Body of pancreas (tissue), 4 donors: ENCODE results near the gene ZC3H12D. TPM values are rescaled to one million over a fixed set of nuclear protein-coding genes. Genes with fewer than 3 reads are reported as not detected.

Experiments
- ATAC-seq: fragments of 150-250 bp; one replicate; pipeline ENCODE4 v1.9.1; 2016
- DNase-seq, 4 donors: peaks; one replicate each; pipeline ENCODE4 v3.0.0-alpha.2; 2019
- H3K27ac ChIP-seq, 4 donors: fragments of 200-600 bp; sonication (generic); 1 replicate in 3 of 4; 2 replicates in 1 of 4; pipeline versions ENCODE4 v1.5.1 to v1.6.1; 2016 to 2019; ENCODE audit warnings: mild to moderate bottlenecking in 1 of 4, mixed read lengths in 1 of 4, moderate library complexity in 1 of 4
- H3K27me3 ChIP-seq, 2 donors: fragments of 200-600 bp; sonication (generic); one replicate each; pipeline ENCODE4 v1.6.0; 2016; ENCODE audit warnings: mild to moderate bottlenecking in 1 of 2
- H3K36me3 ChIP-seq, 2 donors: fragments of 200-600 bp; sonication (generic); replicated peaks in 1 of 2; 2 replicates each; pipeline ENCODE4 v1.5.1; 2016; ENCODE audit warnings: low read depth in 2 of 2; ENCODE audit not compliant: insufficient read depth in 1 of 2
- H3K4me1 ChIP-seq: fragments of 200-600 bp; sonication (generic); one replicate; pipeline ENCODE4 v1.6.0; 2016
- H3K4me3 ChIP-seq, 2 donors: fragments of 200-600 bp; sonication (generic); 1 replicate in 1 of 2; 2 replicates in 1 of 2; pipeline ENCODE4 v1.5.1; 2016 to 2019
- H3K9me3 ChIP-seq, 3 donors: fragments of 200-600 bp; sonication (generic); 1 replicate in 2 of 3; 2 replicates in 1 of 3; pipeline ENCODE4 v1.5.1; 2016
- POLR2A ChIP-seq, 3 donors: fragments of 450-650 bp; IDR thresholded peaks; one replicate each; pipeline ENCODE4 v1.6.1; 2016; ENCODE audit warnings: antibody characterized with exemption in 3 of 3, mild to moderate bottlenecking in 2 of 3
- WGBS, 2 donors: methylation state at CpG; one replicate each; pipeline ENCODE4 v1.1.5; 2017; 5-methylcytosine and 5-hydroxymethylcytosine counted together
- intact Hi-C: fragments of 100-400 bp; cut with DNase I; formaldehyde crosslinking; loops from one replicate; pipeline ENCODE4 v1.15.1; 2023
- total RNA-seq, 2 donors: library from RNA; depleted of rRNA; stranded (reverse); fragments of >200 nt; gene quantifications; one replicate each; pipeline ENCODE4 v1.1.0, GENCODE V29; 2016
- TF ChIP-seq, protein P1 (sequence below), 7 experiments: fragments of 450-650 bp in 4 of 7; fragments of 200-600 bp in 3 of 7; sonication (generic) in 3 of 7; IDR thresholded peaks; one replicate each; pipeline ENCODE4 v1.5.1; 2016 to 2019; ENCODE audit warnings: antibody characterized with exemption in 7 of 7

The ZC3H12D gene
- total RNA-seq, 2 donors from 2014 or later = 0.52 to 2.6 TPM

- DNase-seq (no peak), ATAC-seq (no peak)
- Histone ChIP-seq H3K9me3 (no peaks in the 10 kb centered on the region), H3K27me3 (no peaks in the 10 kb centered on the region), H3K36me3 (no peaks in the 10 kb centered on the region), H3K27ac (peak overlapping the region; percentile 47 to 72 (median 66)), H3K4me1 (peaks cover 44% of the 10 kb centered on the region), H3K4me3 (no peak overlapping the region)
- no peak for TF ChIP-seq POLR2A (IDR thresholded peaks at IDR 0.05)
- TF ChIP-seq, protein P1, sequence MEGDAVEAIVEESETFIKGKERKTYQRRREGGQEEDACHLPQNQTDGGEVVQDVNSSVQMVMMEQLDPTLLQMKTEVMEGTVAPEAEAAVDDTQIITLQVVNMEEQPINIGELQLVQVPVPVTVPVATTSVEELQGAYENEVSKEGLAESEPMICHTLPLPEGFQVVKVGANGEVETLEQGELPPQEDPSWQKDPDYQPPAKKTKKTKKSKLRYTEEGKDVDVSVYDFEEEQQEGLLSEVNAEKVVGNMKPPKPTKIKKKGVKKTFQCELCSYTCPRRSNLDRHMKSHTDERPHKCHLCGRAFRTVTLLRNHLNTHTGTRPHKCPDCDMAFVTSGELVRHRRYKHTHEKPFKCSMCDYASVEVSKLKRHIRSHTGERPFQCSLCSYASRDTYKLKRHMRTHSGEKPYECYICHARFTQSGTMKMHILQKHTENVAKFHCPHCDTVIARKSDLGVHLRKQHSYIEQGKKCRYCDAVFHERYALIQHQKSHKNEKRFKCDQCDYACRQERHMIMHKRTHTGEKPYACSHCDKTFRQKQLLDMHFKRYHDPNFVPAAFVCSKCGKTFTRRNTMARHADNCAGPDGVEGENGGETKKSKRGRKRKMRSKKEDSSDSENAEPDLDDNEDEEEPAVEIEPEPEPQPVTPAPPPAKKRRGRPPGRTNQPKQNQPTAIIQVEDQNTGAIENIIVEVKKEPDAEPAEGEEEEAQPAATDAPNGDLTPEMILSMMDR (IDR thresholded peaks at IDR 0.05) = no peak
- intact Hi-C loops = no loop called here
- WGBS, 2 donors = 78 to 86% methylated on average over 9 to 11 of the region's 11 CpGs
Observed at GRCh38 chr6:149455031-149455732, 29.6 kb downstream of the ZC3H12D start.

DNA sequence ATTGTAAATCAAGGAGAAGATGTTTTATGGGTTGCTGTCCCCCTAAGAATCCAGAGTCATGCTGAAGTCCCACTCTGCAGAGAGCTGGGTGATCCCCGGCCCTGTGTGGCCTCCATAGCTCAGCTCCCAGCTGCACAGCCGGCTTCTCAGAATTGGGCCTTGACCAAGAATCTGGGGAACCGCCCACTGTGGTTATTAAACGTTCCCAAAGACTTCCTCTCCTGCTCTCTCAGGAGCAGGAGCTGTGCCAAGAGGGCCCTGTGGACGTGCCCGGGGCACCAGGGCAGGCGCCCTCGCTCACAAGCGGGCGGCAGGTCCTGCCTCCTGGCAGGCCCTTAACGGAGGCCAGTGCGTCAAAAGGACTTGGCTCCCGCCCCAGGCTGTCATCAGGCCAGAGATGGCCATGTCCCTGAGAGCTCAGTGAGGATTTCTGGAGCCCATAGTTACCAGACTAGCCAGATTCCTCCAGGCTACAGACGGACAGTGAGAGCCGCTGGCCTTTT lies 30.4 kb downstream of the ZC3H12D start:
- 5 to 10% methylated on average over 2 to 15 of the region's 15 CpGs for WGBS, 2 donors
- peak; percentile 96 for ATAC-seq
- intact Hi-C loops = no loop called here
- no peak overlapping the region for H3K4me3 ChIP-seq
- H3K27ac ChIP-seq = peak overlapping the region; percentile 47 to 72 (median 66)
- peaks cover 44% of the 10 kb centered on the region for H3K4me1 ChIP-seq
- no peaks in the 10 kb centered on the region for H3K9me3 ChIP-seq
- DNase-seq = peak; percentile 96 to 100 (median 98)
- no peaks in the 10 kb centered on the region for H3K36me3 ChIP-seq
- H3K27me3 ChIP-seq = no peaks in the 10 kb centered on the region
- TF ChIP-seq, protein P1 (IDR thresholded peaks at IDR 0.05) = no peak
- peak in 1 of 3 donors; percentile 4 for TF ChIP-seq POLR2A (IDR thresholded peaks at IDR 0.05)

GRCh38 chr6:149453597-149454345 lies 31.0 kb downstream of the ZC3H12D start:
- TF ChIP-seq, protein P1 (IDR thresholded peaks at IDR 0.05) = no peak
- no peak for TF ChIP-seq POLR2A (IDR thresholded peaks at IDR 0.05)
- Histone ChIP-seq H3K4me3 (no peak overlapping the region), H3K27ac (peak overlapping the region; percentile 3 to 72 (median 66)), H3K27me3 (no peaks in the 10 kb centered on the region), H3K9me3 (no peaks in the 10 kb centered on the region), H3K4me1 (peaks cover 44% of the 10 kb centered on the region), H3K36me3 (no peaks in the 10 kb centered on the region)
- DNase-seq (no peak), ATAC-seq (no peak)
- intact Hi-C loops = no loop called here
- WGBS, 2 donors = 75 to 77% methylated on average over 6 of the region's 6 CpGs

DNA sequence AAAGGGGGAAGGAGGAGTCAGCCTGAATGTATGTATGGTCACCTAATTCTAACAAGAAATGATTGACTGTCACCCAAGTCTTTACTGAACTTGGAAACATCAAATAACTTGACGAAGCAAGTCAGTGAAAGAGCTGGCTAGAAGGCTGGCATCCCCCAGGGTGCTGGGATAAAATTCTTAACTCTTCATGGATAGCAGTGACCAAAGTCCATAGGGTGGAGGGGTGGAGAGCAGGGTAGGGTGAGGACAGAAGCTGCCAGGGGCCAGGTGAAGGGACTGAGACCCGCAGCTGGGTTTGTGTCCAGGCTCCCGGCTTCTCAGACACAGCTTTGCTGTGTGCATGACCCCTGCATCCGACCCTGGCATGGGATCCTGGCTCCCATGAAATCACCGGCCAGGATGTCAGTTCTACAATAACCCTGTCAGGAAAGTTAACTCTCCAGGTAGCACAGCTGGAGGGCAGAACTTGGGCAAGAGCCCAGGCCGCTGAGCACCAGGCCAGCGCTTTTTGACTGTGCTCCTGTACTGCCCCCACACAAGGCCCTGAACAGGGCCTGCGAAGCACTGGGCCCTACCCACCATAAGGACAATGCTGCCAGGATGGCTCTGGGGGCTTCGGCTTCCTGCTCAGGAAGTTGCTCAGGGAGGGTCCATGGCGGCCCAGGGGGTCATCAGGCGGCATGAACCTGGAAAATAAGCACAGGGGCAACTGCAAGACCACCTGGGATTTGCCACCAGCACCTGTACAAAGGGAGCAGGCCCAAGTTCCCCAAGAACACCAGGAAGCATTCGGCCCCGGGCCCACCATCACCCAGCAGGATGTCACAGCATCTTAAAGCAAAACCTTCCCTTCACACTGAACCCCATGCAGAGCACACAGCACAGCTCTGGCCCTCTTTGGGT lies 32.5 kb downstream of the ZC3H12D start:
- 72 to 75% methylated on average over 8 to 12 of the region's 13 CpGs for WGBS, 2 donors
- no peak for TF ChIP-seq POLR2A (IDR thresholded peaks at IDR 0.05)
- TF ChIP-seq, protein P1 (IDR thresholded peaks at IDR 0.05) = no peak
- DNase-seq = peak in 1 of 4 donors; percentile 23
- no peaks in the 10 kb centered on the region for H3K9me3 ChIP-seq
- no peak overlapping the region for H3K4me3 ChIP-seq
- H3K27me3 ChIP-seq = no peaks in the 10 kb centered on the region
- ATAC-seq = no peak
- intact Hi-C loops = no loop called here
- no peak overlapping the region for H3K27ac ChIP-seq
- no peaks in the 10 kb centered on the region for H3K36me3 ChIP-seq
- H3K4me1 ChIP-seq = peaks cover 44% of the 10 kb centered on the region
